CD4-positive, alpha-beta memory T cell (primary cell): ENCODE measurements around the gene USH1C. TPM values are rescaled to one million over a fixed set of nuclear protein-coding genes. Genes with fewer than 3 reads are reported as not detected.

ENCODE experiments used
- CTCF ChIA-PET: fragments of 350-600 bp; sonication (Branson Sonifier 250); formaldehyde crosslinking; loops from one replicate; lab custom pipeline; 2021; ENCODE audit warnings: inconsistent platforms; ENCODE audit not compliant: partially characterized antibody; lab: Charles Lee
- POLR2A ChIA-PET: fragments of 350-600 bp; sonication (Branson Sonifier 250); formaldehyde crosslinking; loops from one replicate; lab custom pipeline; 2021; ENCODE audit not compliant: partially characterized antibody; lab: Charles Lee
- DNase-seq, 5 donors: peaks; one replicate each; pipeline versions ENCODE4 v3.0.0 to v3.0.0-alpha.2; 2020 to 2022; ENCODE audit warnings: mixed read lengths in 1 of 5
- H3K27ac ChIP-seq: one replicate; pipeline ENCODE4 v1.7.0; 2013; ENCODE audit warnings: low read depth, low read length
- H3K27me3 ChIP-seq: 2 replicates; pipeline ENCODE4 v1.7.0; 2013; ENCODE audit warnings: mild to moderate bottlenecking, low read length, moderate library complexity; ENCODE audit not compliant: insufficient read depth
- H3K36me3 ChIP-seq: 2 replicates; pipeline ENCODE4 v1.7.0; 2013; ENCODE audit warnings: mild to moderate bottlenecking, low read length, moderate library complexity; ENCODE audit not compliant: insufficient read depth
- H3K4me1 ChIP-seq: 2 replicates; pipeline ENCODE4 v1.7.0; 2013; ENCODE audit warnings: mild to moderate bottlenecking, low read length, moderate library complexity; ENCODE audit not compliant: insufficient read depth
- H3K4me3 ChIP-seq, 2 donors: one replicate each; pipeline ENCODE4 v1.7.0; 2013; ENCODE audit warnings: low read length in 2 of 2, mild to moderate bottlenecking in 1 of 2
- H3K9me3 ChIP-seq, 2 donors: one replicate each; pipeline ENCODE4 v1.7.0; 2013; ENCODE audit warnings: low read length in 2 of 2, control low read depth in 1 of 2; ENCODE audit not compliant: control insufficient read depth in 1 of 2
- H3K27ac Mint-ChIP-seq, 7 donors: one replicate each; pipeline ENCODE4 v1.8.0; 2020 to 2021; ENCODE audit warnings: mixed read lengths in 7 of 7, mild to moderate bottlenecking in 6 of 7, inconsistent platforms in 3 of 7, moderate library complexity in 3 of 7
- H3K27me3 Mint-ChIP-seq, 2 donors: one replicate each; pipeline ENCODE4 v1.8.0; 2020 to 2021; ENCODE audit warnings: mixed read lengths in 2 of 2
- H3K36me3 Mint-ChIP-seq, 2 donors: one replicate each; pipeline ENCODE4 v1.8.0; 2020 to 2021; ENCODE audit warnings: mixed read lengths in 2 of 2, inconsistent platforms in 1 of 2, mild to moderate bottlenecking in 1 of 2
- H3K4me1 Mint-ChIP-seq, 4 donors: one replicate each; pipeline ENCODE4 v1.8.0; 2020 to 2021; ENCODE audit warnings: mixed read lengths in 4 of 4, mild to moderate bottlenecking in 1 of 4
- H3K4me3 Mint-ChIP-seq, 8 donors: one replicate each; pipeline ENCODE4 v1.8.0; 2020 to 2021; ENCODE audit warnings: mixed read lengths in 8 of 8, mild to moderate bottlenecking in 7 of 8, moderate library complexity in 6 of 8, inconsistent platforms in 3 of 8
- H3K9me3 Mint-ChIP-seq, 8 donors: one replicate each; pipeline ENCODE4 v1.8.0; 2020 to 2021; ENCODE audit warnings: mixed read lengths in 8 of 8, mild to moderate bottlenecking in 5 of 8, inconsistent platforms in 3 of 8, moderate library complexity in 1 of 8
- intact Hi-C: fragments of 100-400 bp; cut with micrococcal nuclease; formaldehyde crosslinking; loops from one replicate; pipeline ENCODE4 v1.15.1; 2023
- polyA plus RNA-seq, 2 donors: library from polyadenylated mRNA; unstranded; fragments of 300-500 nt; fragmentation: Illumina TruSeq; gene quantifications; one replicate each; pipeline ENCODE4 v1.2.3, GENCODE V29; 2021
- total RNA-seq, 2 experiments: library from RNA; stranded (reverse); gene quantifications; one replicate each; pipeline ENCODE4 v1.2.3, GENCODE V29; 2021

USH1C gene
- total and polyA plus RNA-seq, 4 experiments from 2014 or later: not detected

DNA sequence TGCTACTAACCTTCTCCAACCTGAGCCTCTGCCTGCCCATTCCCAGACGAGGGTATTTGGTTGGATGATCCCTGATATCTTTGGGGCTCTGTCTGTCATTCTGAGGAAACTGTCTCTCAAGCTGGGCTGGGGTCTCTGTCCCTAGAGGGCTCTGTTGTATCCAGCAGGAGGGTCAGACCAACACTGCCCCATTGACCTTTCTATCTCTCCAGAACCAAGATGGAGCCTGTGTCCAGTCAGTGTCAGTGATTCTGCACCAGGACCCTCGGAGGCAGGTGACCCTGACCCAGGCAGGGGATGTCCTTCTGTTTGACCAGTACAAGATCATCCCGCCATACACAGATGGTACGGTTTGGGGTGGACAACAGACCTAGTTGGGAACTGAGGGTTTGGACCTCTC is 24.7 kb upstream of the USH1C start:
- no peaks in the 10 kb centered on the region for H3K36me3 ChIP-seq
- H3K4me3 ChIP-seq: no peak overlapping the region
- H3K27ac ChIP-seq: no peak overlapping the region
- DNase-seq: no peak
- H3K9me3 ChIP-seq: no peaks in the 10 kb centered on the region
- no peaks in the 10 kb centered on the region for H3K4me1 ChIP-seq
- H3K27ac Mint-ChIP-seq: no peak overlapping the region
- peaks cover 3 to 4% of the 10 kb centered on the region in 2 donors for H3K27me3 Mint-ChIP-seq
- no peaks in the 10 kb centered on the region for H3K9me3 Mint-ChIP-seq
- H3K4me3 Mint-ChIP-seq: no peak overlapping the region
- intact Hi-C loops: no loop called here
- CTCF ChIA-PET: interaction anchor here (0.8 kb wide), 1 partner anchor 184 kb away, joined by 3 read pairs; no protein-coding TSS in a partner anchor
- POLR2A ChIA-PET: no interaction called here
- no peaks in the 10 kb centered on the region for H3K36me3 Mint-ChIP-seq
- H3K27me3 ChIP-seq: no peaks in the 10 kb centered on the region
- peaks cover 0 to 4% (median under 1%) of the 10 kb centered on the region in 4 donors for H3K4me1 Mint-ChIP-seq

DNA sequence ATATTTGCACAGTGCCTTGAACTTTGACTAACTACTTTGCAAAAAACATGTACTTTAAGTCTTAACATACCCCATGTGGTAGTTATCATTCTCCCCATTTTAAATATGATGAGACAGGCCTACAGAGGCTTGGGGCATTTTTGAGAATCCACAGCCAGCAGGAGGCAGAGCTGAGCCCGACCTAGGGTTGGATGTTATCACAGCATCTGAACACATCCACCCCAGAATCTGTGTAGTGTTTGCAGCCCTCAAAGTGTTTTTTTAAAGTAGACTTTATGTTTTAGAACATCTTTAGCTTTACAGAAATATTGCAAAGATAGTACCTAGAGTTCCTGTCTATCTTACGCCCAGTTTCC is 20.4 kb upstream of the USH1C start:
- Mint-ChIP-seq H3K4me3 (no peak overlapping the region), H3K27me3 (peaks cover 4 to 5% of the 10 kb centered on the region in 2 donors), H3K9me3 (peaks cover 0 to 2% (median 0%) of the 10 kb centered on the region in 8 donors), H3K4me1 (peaks cover 0 to 2% (median 0%) of the 10 kb centered on the region in 4 donors), H3K36me3 (no peaks in the 10 kb centered on the region), H3K27ac (no peak overlapping the region)
- H3K36me3 ChIP-seq: no peaks in the 10 kb centered on the region
- ChIA-PET CTCF (interaction anchor here (0.6 to 1.2 kb wide), 2 partner anchors 11 to 20 kb away, joined by 3 to 4 read pairs; no protein-coding TSS in a partner anchor), POLR2A (no interaction called here)
- intact Hi-C loops: no loop called here
- DNase-seq: no peak
- H3K27ac ChIP-seq: no peak overlapping the region
- H3K4me3 ChIP-seq: no peak overlapping the region
- no peaks in the 10 kb centered on the region for H3K4me1 ChIP-seq
- H3K27me3 ChIP-seq: no peaks in the 10 kb centered on the region
- no peaks in the 10 kb centered on the region for H3K9me3 ChIP-seq

DNA sequence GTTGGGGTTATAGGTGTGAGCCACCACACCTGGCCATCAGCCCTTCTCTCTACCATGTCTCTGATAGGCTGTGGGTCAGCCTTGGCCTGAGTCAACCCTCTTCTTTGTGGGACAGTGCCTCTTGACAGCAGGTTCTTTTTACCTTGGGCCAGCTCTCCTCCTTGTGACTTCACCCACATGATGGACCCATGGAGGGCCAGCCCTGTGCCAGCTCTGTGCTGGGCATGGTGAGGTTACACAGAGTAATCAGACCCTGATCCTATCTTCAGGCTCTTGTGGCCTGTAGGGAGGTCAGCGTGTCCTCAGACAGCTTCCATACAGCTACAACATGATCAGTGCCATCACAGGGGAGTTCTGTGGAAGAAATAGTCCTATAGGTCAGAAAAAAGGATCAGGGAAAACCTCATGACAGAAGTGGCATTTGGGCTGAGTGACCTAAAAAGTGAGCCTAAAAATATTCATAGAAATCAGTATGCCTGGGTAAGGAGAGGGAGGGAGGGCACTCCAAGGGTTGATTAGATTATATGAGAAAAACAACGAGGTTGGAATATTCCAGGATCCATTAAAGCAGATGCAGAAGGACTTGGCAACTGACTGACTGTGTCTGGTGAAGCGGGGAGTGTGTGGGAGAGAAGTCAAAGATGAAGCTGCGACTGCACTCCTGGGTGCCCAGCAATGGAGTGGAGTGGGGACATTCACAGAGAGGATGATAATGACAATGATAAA is 19.9 kb upstream of the USH1C start:
- POLR2A ChIA-PET: no interaction called here
- Histone ChIP-seq H3K36me3 (no peaks in the 10 kb centered on the region), H3K4me3 (no peak overlapping the region), H3K27ac (no peak overlapping the region), H3K9me3 (no peaks in the 10 kb centered on the region), H3K27me3 (no peaks in the 10 kb centered on the region), H3K4me1 (no peaks in the 10 kb centered on the region)
- DNase-seq: no peak
- Mint-ChIP-seq H3K9me3 (peaks cover 0 to 2% (median 0%) of the 10 kb centered on the region in 8 donors), H3K4me1 (peaks cover 0 to 2% (median 0%) of the 10 kb centered on the region in 4 donors), H3K36me3 (no peaks in the 10 kb centered on the region), H3K27me3 (peaks cover 4 to 5% of the 10 kb centered on the region in 2 donors), H3K4me3 (no peak overlapping the region), H3K27ac (no peak overlapping the region)
- intact Hi-C loops: no loop called here
- CTCF ChIA-PET: interaction anchor here (0.6 to 1.2 kb wide), 2 partner anchors 10 to 19 kb away, joined by 3 to 4 read pairs; no protein-coding TSS in a partner anchor

DNA sequence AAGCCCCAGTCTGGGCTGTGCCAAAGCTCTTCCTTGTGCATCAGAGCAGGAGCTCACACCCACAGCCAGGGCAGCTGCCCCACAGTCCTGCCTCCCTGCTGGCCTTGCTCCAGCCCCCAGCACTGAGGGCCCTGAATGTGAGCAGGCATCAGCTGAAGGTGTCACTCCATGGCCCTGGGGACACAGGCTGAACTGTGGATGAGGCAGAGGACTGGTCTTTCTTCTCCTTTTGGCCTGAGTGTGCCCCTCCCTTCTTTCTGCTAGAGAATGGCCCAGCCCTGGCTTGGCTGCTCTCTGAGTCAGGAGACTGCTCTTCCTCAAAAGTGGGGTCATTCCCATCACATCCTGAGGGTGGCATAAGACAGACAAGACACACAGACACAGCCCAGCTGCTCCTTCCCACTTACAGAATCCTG is 19.0 kb upstream of the USH1C start:
- H3K27ac ChIP-seq: no peak overlapping the region
- no peaks in the 10 kb centered on the region for H3K4me1 ChIP-seq
- no peak overlapping the region for H3K4me3 ChIP-seq
- peaks cover 0 to 2% (median 0%) of the 10 kb centered on the region in 4 donors for H3K4me1 Mint-ChIP-seq
- H3K9me3 Mint-ChIP-seq: peaks cover 0 to 2% (median 0%) of the 10 kb centered on the region in 8 donors
- intact Hi-C loops: no loop called here
- H3K27me3 ChIP-seq: no peaks in the 10 kb centered on the region
- H3K4me3 Mint-ChIP-seq: no peak overlapping the region
- H3K27me3 Mint-ChIP-seq: peaks cover 5 to 8% of the 10 kb centered on the region in 2 donors
- H3K36me3 ChIP-seq: no peaks in the 10 kb centered on the region
- DNase-seq: no peak
- H3K27ac Mint-ChIP-seq: no peak overlapping the region
- CTCF ChIA-PET: interaction anchor here (0.7 kb wide), 1 partner anchor 35 kb away, joined by 3 read pairs; no protein-coding TSS in a partner anchor
- POLR2A ChIA-PET: no interaction called here
- no peaks in the 10 kb centered on the region for H3K9me3 ChIP-seq
- no peaks in the 10 kb centered on the region for H3K36me3 Mint-ChIP-seq

DNA sequence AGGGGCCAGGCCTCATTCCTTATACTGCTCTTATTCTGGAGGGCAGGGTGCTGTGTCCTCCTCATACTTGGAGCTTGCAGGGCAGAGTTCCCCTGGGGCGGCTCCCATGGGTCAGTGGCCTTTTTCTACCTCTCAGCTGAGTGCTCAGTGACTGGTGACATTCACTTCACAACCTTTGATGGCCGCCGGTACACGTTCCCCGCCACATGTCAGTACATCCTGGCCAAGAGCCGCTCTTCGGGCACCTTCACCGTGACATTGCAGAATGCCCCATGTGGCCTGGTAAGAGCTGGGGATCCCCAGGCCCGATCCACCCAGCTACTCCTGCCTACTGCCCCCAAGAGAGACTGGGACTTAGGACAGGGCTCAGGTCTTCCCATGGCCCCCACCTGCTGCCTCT is 17.3 kb upstream of the USH1C start:
- CTCF ChIA-PET: no interaction called here

DNA sequence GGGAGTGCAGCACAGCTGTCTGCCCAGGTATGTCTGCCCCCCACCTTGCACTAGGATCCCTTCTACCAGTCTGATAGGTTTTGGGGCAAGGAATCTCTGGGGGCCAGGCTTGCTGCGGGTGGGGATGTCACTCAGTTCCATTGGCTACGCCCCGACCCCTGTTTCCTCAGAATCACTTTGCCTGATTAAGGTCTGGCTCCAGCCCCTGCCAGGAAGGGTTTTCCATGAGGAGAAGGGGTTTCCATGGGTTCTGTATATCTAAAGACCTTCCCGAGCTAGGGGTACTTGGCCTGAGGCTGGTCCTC is 16.8 kb upstream of the USH1C start:
- ChIA-PET POLR2A (no interaction called here), CTCF (no interaction called here)
- H3K36me3 ChIP-seq: no peaks in the 10 kb centered on the region
- Mint-ChIP-seq H3K27ac (no peak overlapping the region), H3K9me3 (peaks cover 0 to 2% (median 0%) of the 10 kb centered on the region in 8 donors), H3K4me1 (no peaks in the 10 kb centered on the region), H3K27me3 (peaks cover 8 to 9% of the 10 kb centered on the region in 2 donors), H3K4me3 (no peak overlapping the region), H3K36me3 (no peaks in the 10 kb centered on the region)
- no peaks in the 10 kb centered on the region for H3K4me1 ChIP-seq
- H3K4me3 ChIP-seq: no peak overlapping the region
- H3K27me3 ChIP-seq: no peaks in the 10 kb centered on the region
- no peaks in the 10 kb centered on the region for H3K9me3 ChIP-seq
- H3K27ac ChIP-seq: no peak overlapping the region
- intact Hi-C loops: no loop called here
- no peak for DNase-seq

More for the DNA sequence above, 17.3 kb upstream of the USH1C start:
- no peak overlapping the region for H3K27ac ChIP-seq
- H3K36me3 ChIP-seq: no peaks in the 10 kb centered on the region
- Mint-ChIP-seq H3K4me3 (no peak overlapping the region), H3K4me1 (no peaks in the 10 kb centered on the region), H3K9me3 (peaks cover 0 to 2% (median 0%) of the 10 kb centered on the region in 8 donors), H3K36me3 (no peaks in the 10 kb centered on the region), H3K27me3 (peaks cover 7 to 8% of the 10 kb centered on the region in 2 donors), H3K27ac (no peak overlapping the region)
- H3K4me1 ChIP-seq: no peaks in the 10 kb centered on the region
- POLR2A ChIA-PET: no interaction called here
- no peaks in the 10 kb centered on the region for H3K9me3 ChIP-seq
- intact Hi-C loops: no loop called here
- H3K4me3 ChIP-seq: no peak overlapping the region
- no peaks in the 10 kb centered on the region for H3K27me3 ChIP-seq
- DNase-seq: no peak

DNA sequence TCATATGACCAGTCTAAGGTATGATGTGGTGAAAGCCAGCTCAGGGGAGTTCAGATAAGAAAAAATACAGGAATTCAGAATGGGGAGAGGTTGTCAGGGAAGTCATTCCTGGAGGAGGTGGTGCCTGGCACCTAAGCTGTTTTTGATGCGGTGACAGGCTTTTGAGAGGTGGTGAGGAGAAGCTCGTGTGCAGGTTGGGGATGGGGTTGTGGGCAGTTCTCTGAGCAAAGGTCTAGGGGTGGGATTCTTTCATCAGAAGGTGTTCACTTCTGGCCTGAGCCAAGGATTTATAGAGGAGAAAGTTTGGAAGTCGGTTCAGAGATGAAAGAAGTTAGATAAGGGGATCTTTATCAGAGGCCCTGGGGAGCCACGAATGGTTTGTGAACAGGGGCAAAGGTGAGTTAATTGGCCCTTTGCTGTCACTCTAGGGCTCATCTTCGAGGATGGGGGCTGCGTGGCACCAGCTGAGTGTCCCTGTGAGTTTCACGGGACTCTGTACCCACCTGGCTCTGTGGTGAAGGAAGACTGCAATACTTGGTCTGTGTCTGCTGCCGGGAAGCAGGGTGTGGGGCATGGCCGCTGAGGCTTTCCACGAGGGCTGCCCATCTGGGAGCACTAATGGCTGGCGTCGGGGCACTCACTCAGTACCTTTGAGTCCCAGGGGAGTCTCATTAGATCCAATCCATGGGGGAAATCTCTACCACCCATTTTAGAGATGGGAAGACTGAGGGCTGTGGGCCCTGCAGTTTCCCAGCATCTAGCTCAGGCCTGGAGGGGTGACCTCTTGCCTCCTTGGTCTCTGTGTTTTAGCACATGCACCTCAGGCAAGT is 16.3 kb upstream of the USH1C start:
- Histone ChIP-seq H3K9me3 (no peaks in the 10 kb centered on the region), H3K36me3 (no peaks in the 10 kb centered on the region), H3K27ac (no peak overlapping the region), H3K4me3 (no peak overlapping the region), H3K4me1 (no peaks in the 10 kb centered on the region), H3K27me3 (no peaks in the 10 kb centered on the region)
- no peaks in the 10 kb centered on the region for H3K4me1 Mint-ChIP-seq
- H3K27ac Mint-ChIP-seq: no peak overlapping the region
- POLR2A ChIA-PET: no interaction called here
- peaks cover 8 to 9% of the 10 kb centered on the region in 2 donors for H3K27me3 Mint-ChIP-seq
- intact Hi-C loops: no loop called here
- CTCF ChIA-PET: no interaction called here
- H3K36me3 Mint-ChIP-seq: no peaks in the 10 kb centered on the region
- no peak for DNase-seq
- H3K9me3 Mint-ChIP-seq: peaks cover 0 to 2% (median 0%) of the 10 kb centered on the region in 8 donors
- H3K4me3 Mint-ChIP-seq: no peak overlapping the region
